ENCODE data around the gene KRTAP5-1.
A peak's percentile ranks its signal among the peaks of the same experiment; 100 is the strongest.

Gene KRTAP5-1

DNA sequence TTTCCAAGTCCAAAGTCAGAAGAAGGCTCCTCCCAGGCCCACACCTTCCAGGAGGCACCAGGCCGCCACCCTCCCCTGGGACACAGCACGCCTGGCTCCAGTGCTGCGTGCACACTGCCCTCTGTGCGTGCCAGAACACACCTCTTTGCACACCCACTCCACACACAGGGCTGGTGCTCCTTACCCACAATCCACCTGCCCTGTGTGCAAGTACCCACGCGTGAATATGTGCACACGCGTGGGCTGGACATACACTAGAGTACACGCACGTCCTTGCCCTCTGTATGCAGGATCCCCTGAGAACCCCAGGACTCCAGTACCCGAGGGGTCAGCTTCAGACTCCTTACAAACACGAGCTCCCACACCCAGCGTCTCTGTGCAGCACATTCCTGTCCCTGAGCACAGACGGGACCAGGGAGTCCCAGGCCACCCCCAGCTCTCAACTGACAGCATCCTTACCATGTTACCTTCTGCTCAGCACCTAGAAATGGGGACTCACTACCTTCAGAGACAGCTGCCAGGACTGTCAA lies 15.8 kb downstream of the KRTAP5-1 start:
- no peak overlapping the region for H3K4me3 ChIP-seq (replicated peaks; ENCODE audit: low read depth, low read length)
- DNase-seq (ENCODE audit: low read depth), result no peak
- no peak for TF ChIP-seq CTCF (IDR thresholded peaks at IDR 0.05; ENCODE audit: low read length, missing control alignments)

DNA sequence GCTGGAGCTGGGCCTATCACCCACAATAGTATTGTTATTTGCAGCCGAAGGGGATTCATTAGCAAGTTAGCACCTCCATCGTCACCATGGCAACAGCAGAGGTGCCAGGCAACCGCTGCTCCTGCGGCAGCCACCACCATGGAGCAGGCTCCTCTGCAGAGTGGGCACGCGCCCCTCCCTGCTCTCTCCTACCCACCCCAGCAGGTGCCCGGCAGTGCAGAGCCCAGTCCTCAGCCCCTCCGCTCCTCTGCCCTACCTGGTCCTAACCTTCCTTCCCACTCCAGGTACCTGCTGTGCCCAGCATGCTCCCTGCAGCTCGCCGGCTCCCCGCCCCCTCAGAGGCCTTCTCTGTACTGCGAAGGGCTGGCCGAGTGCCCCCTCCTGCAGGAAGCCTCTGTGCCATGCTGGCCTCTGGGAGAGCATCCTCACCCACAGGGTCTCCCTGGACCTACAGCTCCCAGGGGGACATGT lies 16.6 kb downstream of the KRTAP5-1 start:
- no peak for DNase-seq (ENCODE audit: low read depth)

DNA sequence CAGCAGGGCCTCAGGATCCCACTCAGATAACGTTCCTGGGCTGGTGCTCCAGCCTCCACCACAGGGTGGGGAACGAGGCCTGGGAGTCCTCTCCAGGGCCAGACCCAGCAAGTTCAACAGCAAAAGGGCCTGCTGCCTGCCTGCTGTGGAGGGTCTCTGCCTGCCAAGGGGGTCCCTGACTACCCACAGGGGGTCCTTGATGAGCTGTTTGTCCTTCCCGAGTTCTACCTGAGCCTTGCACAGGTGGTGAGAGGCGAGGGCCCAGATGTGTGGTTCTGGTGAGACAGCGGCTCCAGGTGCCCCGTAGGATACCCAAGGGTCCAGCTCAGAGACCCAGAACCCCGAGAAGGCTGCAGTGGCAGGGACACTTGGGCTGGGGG lies 17.4 kb downstream of the KRTAP5-1 start:
- TF ChIP-seq CTCF (IDR thresholded peaks at IDR 0.05; ENCODE audit: low read length, missing control alignments), result no peak
- H3K4me3 ChIP-seq (replicated peaks; ENCODE audit: low read depth, low read length), result no peak overlapping the region
- no peak for DNase-seq (ENCODE audit: low read depth)

More for the DNA sequence above, 16.6 kb downstream of the KRTAP5-1 start:
- H3K4me3 ChIP-seq (replicated peaks; ENCODE audit: low read depth, low read length), result no peak overlapping the region
- TF ChIP-seq CTCF (IDR thresholded peaks at IDR 0.05; ENCODE audit: low read length, missing control alignments), result no peak

DNA sequence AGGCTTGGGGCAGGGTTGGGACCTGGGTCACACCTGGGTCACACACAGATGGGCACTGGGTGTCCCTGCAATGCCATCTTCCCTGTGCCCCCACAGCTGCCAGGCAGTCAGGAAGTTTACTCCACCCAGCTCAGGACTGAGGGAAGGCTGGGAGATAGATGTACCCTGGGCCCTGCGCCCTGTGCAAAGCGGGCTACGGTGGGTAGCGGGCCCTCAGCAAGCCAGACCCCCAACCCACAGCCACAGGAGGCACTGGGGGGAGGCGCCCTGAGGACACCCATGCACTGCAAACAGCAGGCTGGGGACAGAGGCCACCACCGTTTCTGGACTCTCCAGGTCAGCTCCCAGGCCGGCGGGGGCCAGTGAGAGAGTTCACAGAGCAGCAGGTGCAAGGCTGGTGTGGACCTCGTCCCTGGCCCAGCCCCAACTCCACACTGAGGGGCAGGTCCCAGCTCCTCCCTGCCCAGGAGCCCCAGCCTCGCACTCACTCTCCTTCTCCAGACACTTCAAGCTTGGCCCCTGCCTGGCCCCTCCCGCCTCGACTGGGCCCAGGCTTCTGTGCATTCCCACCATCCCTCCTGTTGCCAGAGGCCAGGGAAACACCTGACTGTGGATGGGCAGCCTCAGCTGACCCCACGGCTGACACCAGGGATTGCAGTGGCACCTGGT lies 17.9 kb downstream of the KRTAP5-1 start:
- no peak for DNase-seq (ENCODE audit: low read depth)
- TF ChIP-seq CTCF (IDR thresholded peaks at IDR 0.05; ENCODE audit: low read length, missing control alignments), result no peak
- no peak overlapping the region for H3K4me3 ChIP-seq (replicated peaks; ENCODE audit: low read depth, low read length)

GRCh38 chr11:1566381-1567051 lies 18.6 kb downstream of the KRTAP5-1 start:
- TF ChIP-seq CTCF (IDR thresholded peaks at IDR 0.05; ENCODE audit: low read length, missing control alignments), result peak; percentile 7
- DNase-seq (ENCODE audit: low read depth), result no peak
- no peak overlapping the region for H3K4me3 ChIP-seq (replicated peaks; ENCODE audit: low read depth, low read length)

DNA sequence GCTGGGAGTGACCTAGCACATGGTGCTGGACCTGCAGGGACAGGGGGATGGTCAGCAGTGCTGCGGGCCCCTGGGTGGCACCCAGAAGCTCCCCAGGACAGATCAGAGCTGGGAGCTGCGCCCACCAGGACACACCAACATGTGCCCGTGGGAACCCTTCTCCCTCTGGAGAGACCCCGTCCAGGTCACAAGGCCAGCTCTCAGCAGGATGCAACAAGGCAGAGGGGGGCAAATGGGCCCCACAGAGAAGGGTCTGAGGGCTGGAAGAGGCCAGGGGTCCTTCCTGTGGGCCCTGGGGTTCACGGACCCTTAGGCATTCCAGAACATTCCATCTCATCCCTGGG lies 19.2 kb downstream of the KRTAP5-1 start:
- no peak overlapping the region for H3K4me3 ChIP-seq (replicated peaks; ENCODE audit: low read depth, low read length)
- DNase-seq (ENCODE audit: low read depth), result no peak
- TF ChIP-seq CTCF (IDR thresholded peaks at IDR 0.05; ENCODE audit: low read length, missing control alignments), result no peak
